Right lobe of liver (tissue), 4 donors: ENCODE data around the gene TSPAN11.

Source experiments
- CTCF ChIP-seq, 4 donors: fragments of 200-600 bp in 3 of 4; fragments of 450-650 bp in 1 of 4; IDR thresholded peaks; one replicate each; pipeline versions ENCODE4 v1.5.1 to v1.8.0; 2016 to 2022; ENCODE audit warnings: antibody characterized with exemption in 4 of 4, mild to moderate bottlenecking in 2 of 4
- POLR2A ChIP-seq: fragments of 450-650 bp; IDR thresholded peaks from one replicate; pipeline ENCODE4 v1.6.1; 2017; ENCODE audit warnings: antibody characterized with exemption, mild to moderate bottlenecking
- donor health status: DM: no; HTN: no; CAD: no.
- donor health status: DM: no; HTN: no; CAD: no.
- donor health status: DM: no; HTN: yes; CAD: no.

- TF ChIP-seq CTCF (IDR thresholded peaks at IDR 0.05) (no peak), POLR2A (no peak)
Measured at GRCh38 chr12:30910038-30910350, 16.6 kb upstream of the TSPAN11 start.
